ENCODE results near the gene MAP2K5.

DNA sequence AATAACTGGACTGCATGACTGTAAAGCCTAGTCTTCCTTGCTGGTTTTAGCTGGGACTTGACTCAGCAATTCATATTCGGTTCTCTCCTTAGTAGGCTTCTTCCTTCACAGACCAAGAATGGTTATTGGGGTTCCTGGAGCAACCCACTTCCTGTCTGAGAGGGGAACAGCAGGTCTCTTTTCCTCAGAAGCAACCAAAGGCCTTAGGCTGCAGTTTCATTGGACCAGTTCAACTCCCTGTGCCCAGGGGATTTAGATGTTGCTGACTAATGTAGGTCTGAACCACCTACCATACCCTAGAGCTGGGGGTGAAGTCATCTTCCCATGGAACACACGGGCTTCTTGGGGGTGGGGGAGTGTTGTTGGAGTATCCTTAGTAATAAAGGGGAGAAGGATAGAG is 198.8 kb downstream of the MAP2K5 start:
- TF ChIP-seq RAD21 (IDR thresholded peaks at IDR 0.05; ENCODE audit: low read depth) (no peak), EP300 (IDR thresholded peaks at IDR 0.05; ENCODE audit: borderline replicate concordance) (no peak), CEBPB (IDR thresholded peaks at IDR 0.05) (no peak), TEAD4 (IDR thresholded peaks at IDR 0.05) (no peak)
- TF ChIP-seq, protein P1, sequence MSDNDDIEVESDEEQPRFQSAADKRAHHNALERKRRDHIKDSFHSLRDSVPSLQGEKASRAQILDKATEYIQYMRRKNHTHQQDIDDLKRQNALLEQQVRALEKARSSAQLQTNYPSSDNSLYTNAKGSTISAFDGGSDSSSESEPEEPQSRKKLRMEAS (IDR thresholded peaks at IDR 0.05), result no peak
- TF ChIP-seq, protein P2, sequence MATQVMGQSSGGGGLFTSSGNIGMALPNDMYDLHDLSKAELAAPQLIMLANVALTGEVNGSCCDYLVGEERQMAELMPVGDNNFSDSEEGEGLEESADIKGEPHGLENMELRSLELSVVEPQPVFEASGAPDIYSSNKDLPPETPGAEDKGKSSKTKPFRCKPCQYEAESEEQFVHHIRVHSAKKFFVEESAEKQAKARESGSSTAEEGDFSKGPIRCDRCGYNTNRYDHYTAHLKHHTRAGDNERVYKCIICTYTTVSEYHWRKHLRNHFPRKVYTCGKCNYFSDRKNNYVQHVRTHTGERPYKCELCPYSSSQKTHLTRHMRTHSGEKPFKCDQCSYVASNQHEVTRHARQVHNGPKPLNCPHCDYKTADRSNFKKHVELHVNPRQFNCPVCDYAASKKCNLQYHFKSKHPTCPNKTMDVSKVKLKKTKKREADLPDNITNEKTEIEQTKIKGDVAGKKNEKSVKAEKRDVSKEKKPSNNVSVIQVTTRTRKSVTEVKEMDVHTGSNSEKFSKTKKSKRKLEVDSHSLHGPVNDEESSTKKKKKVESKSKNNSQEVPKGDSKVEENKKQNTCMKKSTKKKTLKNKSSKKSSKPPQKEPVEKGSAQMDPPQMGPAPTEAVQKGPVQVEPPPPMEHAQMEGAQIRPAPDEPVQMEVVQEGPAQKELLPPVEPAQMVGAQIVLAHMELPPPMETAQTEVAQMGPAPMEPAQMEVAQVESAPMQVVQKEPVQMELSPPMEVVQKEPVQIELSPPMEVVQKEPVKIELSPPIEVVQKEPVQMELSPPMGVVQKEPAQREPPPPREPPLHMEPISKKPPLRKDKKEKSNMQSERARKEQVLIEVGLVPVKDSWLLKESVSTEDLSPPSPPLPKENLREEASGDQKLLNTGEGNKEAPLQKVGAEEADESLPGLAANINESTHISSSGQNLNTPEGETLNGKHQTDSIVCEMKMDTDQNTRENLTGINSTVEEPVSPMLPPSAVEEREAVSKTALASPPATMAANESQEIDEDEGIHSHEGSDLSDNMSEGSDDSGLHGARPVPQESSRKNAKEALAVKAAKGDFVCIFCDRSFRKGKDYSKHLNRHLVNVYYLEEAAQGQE (IDR thresholded peaks at IDR 0.05; ENCODE audit: low read depth), result no peak
